Fibroblast of skin of left biceps (primary cell): ENCODE results near the gene TPK1.
"Not testable (repeated sequence)": the region's sequence is repeated elsewhere in the genome, so short reads cannot be mapped to it uniquely, and the experiment has no call there.

Experiments used
- DNase-seq, 2 experiments: peaks; one replicate each; pipeline ENCODE4 v3.0.0-alpha.2; 2013; ENCODE audit warnings: low read depth in 2 of 2

Gene TPK1

GRCh38 chr7:144824360-144824759, 11.5 kb downstream of the TPK1 start:
- peak; percentile 64 to 68 for DNase-seq

DNA sequence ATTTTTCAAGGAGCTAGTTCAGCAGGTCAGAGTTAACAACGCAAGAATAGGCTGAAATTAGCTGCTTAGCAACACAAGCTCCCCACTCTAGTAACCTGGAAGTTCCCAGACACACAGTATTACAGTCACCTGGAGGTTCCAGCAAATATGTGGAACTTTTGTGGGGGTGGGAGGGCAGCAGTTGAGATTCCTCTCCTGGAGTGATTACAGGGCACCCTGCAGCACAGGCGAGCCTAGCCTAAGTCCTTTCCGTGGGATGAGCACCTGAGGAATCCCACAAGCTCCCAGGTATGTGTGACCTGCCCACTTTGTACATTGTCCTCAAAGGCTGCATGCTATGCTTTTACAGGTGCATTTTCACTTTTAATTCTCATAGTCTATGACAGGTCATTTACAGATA, 13.6 kb downstream of the TPK1 start:
- no peak for DNase-seq

GRCh38 chr7:144821067-144821466, 14.8 kb downstream of the TPK1 start:
- no peak for DNase-seq

- no peak for DNase-seq
Measured at GRCh38 chr7:144820552-144820951, 15.3 kb downstream of the TPK1 start.

- DNase-seq: no peak
Measured at GRCh38 chr7:144819566-144819965, 16.3 kb downstream of the TPK1 start.

DNA sequence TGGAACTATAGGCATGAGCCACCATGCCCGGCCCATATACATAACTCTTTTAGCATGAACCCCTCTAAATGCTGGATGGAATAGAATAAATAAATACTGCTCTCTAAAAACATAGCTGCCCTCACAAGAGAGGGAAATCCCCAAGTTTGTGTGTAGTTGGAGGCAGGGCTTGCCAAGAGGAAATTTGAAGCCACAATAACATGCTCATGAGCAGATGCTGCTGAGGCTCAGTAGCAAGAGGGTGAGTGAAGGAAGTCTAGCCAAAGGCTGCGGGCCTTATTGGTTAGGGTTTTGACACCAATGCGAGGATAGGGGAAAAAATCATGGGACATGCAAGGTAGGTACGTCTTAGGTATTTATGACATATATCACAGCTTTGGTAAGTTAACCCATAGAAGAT, 17.3 kb downstream of the TPK1 start:
- no peak for DNase-seq

DNA sequence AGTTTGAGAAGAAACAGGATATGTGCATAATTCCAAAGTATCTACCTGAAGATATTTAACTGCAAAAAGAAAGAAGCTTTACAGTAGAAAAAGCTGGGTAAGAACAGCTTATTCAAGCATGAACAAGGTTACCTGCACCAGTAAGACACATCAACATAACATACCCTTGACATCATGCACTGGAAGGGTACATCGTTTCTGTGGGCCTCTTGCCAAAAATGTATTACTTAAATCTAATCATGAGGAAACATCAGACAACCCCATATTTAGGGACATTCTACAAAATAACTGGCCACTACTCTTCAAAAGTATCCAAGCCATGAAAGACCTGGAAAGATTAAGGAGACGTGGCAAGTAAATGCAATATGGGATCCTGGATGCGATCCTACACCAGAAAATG, 18.9 kb downstream of the TPK1 start:
- DNase-seq: no peak

DNA sequence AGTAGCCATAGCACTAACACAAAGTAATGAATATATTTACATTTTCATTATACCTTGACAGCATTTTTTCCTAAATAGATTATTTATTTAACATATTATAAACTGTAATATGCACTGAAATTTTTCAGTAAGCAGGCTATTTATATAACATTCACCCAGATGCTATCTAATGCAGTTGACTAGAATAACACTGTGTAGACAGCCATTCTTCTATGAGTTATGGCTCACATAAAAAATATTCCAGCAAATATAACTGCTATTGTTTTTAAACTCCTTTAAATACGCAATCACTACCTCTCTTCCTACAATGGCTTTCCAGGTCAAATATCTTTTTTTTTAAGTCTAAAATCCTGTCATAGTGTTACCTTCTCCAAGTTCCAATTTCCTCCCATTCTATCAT, 21.6 kb downstream of the TPK1 start:
- no peak for DNase-seq

DNA sequence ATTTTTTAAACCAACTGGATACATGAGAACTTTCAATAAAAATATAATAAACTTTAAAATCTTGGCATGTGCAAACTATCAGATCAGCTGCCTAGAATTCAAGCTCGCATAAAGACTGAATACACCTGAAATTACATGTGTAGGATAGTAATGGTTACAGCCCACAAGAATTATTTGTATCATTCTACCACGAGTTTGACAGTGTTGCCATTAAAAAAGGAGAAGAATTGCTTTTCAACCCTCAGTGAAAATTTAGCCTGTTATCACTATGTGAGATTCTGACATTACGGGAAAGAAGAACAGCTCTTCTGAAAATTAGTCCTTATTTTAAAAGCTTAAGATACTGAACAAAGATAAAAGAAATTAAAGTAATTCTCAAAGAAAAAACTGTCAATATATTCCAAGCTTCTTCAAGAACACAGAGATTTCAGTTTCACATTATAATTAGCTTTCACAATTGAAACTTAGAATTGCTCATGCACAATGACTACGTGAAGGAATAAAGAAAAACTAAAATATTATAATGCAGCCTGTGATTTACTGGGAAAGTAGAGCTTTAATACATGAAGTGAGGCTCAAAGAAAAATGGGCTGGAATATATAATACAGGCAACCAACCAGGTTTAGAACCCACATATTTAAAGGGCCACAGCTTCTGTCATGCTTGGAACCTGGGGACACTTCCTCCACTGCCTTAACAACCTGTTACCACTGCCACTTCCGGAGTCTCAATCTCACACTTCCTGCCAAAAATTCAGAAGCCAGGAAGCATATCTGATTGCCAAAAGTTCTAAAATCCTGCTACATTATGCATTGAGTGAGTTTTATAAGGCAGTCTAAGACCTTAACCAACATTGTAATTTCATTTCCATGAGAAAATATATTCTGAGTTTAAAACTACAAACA, 23.2 kb downstream of the TPK1 start:
- no peak for DNase-seq

DNA sequence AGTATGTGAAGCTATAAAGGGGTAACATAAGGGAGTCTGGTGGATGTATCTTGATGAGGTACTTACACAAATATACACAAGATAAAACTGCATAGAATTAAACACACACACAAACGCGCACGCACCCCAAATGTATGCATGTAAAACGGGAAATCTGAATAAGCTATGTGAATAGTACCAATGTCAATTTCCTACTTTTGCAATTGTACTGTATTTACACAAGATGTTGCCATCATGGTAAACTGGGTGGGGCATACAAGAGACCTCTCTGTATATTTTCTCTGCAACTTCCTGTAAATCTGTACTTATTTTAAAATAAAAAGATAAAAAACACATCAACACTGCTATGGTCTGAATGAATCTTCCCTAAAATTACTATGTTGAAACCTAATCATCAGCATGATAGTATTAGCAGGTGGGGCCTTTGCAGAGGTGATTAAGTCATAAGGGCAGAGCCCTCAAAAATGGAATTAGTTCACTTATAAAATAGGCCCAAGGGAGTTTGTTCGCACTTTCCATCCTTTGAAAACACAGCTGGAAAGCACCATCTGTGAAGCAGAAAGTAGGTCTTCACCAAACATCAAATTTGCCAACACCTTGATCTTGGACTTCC, 30.1 kb downstream of the TPK1 start:
- DNase-seq: no peak

DNA sequence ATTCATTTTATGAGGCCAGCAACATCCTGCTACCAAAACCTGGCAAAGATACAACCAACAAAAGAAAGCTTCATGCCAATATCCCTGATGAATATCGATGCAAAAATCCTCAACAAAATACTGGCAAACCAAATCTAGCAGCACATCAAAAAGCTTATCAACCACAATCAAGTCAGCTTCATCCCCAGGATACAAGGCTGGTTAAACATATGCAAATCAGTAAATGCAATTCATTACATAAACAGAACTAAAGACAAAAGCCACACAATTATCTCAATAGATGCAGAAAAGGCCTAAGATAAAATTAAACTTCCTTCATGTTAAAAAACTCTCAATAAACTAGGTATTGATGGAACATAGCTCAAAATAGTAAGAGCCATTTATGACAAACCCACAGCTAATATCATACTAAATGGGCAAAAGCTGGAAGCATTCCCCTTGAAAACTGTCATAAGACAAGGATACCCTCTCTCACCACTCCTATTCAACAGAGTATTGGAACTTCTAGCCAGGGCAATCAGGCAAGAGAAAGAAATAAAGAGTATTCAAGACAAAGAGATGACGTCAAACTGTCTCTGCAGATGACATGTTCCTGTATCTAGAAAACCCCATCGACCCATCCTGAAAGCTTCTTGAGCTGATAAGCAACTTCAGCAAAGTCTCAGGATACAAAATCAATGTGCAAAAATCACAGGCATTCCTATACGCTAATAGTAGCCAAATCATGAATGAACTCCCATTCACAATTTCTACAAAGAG, 35.0 kb downstream of the TPK1 start:
- not testable (repeated sequence) for DNase-seq

GRCh38 chr7:144796919-144797318, 38.9 kb downstream of the TPK1 start:
- no peak for DNase-seq

- no peak for DNase-seq
Measured at GRCh38 chr7:144792050-144792449, 43.8 kb downstream of the TPK1 start.

DNA sequence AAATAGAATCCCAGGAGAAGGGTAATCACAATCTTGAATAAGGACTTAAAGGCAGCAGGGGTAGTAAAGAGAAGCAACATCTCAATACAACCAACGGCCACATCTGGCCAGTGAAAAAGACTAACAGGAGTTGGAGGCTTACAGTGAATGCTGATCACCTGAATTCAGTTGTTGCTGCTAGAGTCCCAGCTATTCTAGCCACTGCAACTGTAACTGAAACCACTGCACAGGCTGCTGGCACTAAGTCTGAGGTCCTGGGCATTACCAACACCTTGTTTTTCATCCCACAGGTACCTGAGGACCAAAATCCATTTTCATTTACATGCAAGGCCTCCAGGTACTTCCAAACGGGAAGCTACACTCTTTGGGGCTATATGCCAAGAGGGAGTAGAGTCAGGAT, 44.4 kb downstream of the TPK1 start:
- DNase-seq: no peak

- no peak for DNase-seq
Measured at GRCh38 chr7:144787127-144787526, 48.7 kb downstream of the TPK1 start.

GRCh38 chr7:144786522-144786921, 49.3 kb downstream of the TPK1 start:
- no peak for DNase-seq

DNA sequence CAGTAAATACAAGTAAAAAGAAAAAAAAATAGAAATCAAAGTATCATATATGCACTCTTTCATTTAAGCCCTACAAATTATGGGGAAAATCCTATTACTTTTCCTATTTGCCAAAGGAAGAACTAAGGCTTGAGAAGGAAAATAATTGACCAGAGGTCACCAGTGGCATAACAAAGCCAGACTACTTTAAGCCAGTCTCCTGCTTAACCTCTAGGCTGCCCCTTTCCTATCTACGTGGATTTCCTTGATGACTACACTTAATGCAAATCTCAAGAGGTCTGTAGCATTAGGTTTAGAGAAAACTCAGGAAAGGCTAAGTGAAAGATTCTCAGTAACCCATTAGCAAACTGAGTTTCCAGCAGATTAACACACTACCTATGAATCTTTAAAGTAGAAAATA, 49.8 kb downstream of the TPK1 start:
- no peak for DNase-seq

DNA sequence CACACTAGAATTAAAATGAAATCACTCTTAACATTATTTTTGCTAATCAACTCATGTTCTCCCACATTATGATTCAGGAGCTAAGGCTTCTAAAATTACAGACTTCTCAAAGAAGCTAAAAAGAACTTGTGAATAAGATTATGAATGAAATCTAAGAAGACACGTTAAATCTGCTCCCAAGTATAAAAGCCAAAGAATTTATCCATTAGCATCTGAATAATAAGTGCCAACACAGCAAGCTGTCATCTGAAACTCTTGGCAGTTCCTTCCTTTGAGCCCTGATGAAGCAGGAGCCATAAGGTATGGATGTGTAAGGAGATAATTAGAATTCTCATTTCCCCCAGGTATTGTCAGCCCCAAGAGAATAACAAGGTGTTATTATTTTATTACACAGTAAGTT, 50.3 kb downstream of the TPK1 start:
- DNase-seq: no peak

- DNase-seq: no peak
Measured at GRCh38 chr7:144784943-144785342, 50.9 kb downstream of the TPK1 start.

- DNase-seq: no peak
Measured at GRCh38 chr7:144784441-144784840, 51.4 kb downstream of the TPK1 start.

DNA sequence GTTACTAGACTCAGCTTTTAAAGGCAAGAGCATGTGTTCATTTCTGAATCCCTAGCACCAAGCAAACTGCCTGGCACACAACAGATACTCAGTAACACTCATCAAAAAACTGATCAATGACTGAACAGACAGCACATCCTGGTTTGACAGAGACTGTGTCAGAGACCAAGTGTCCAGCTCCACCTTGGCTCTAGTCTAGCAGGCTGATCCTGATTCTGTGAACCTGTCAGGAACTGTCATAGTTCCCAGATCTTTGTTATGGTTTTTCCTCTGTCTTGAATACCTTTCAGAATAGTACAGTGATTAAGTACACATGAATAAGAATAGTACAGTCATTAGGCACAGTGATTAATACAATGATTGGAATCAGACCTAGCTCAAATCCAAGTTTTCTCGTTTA, 53.0 kb downstream of the TPK1 start:
- no peak for DNase-seq

GRCh38 chr7:144780071-144780608, 55.7 kb downstream of the TPK1 start:
- no peak for DNase-seq
